CD4-positive, alpha-beta T cell treated with Interferon gamma for 1 hour (primary cell): ENCODE measurements around the gene SERPINI1.
A peak's percentile ranks its signal among the peaks of the same experiment; 100 is the strongest.

Experiments used
- DNase-seq: peaks from one replicate; pipeline ENCODE4 v3.0.0-alpha.2; 2020

SERPINI1 gene, protein sequence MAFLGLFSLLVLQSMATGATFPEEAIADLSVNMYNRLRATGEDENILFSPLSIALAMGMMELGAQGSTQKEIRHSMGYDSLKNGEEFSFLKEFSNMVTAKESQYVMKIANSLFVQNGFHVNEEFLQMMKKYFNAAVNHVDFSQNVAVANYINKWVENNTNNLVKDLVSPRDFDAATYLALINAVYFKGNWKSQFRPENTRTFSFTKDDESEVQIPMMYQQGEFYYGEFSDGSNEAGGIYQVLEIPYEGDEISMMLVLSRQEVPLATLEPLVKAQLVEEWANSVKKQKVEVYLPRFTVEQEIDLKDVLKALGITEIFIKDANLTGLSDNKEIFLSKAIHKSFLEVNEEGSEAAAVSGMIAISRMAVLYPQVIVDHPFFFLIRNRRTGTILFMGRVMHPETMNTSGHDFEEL

GRCh38 chr3:167735233-167736138, at the start of gene SERPINI1:
Gene SERPINI1 (plus strand): TSS chr3:167735721. CDS start chr3:167789129, 53,408 bp downstream.
- DNase-seq, result peak; percentile 75

- DNase-seq, result no peak
Measured at GRCh38 chr3:167691366-167691765, 44.2 kb upstream of the SERPINI1 start.

- DNase-seq, result no peak
Measured at GRCh38 chr3:167694121-167694520, 41.4 kb upstream of the SERPINI1 start.

GRCh38 chr3:167700046-167700445, 35.5 kb upstream of the SERPINI1 start:
- no peak for DNase-seq

DNA sequence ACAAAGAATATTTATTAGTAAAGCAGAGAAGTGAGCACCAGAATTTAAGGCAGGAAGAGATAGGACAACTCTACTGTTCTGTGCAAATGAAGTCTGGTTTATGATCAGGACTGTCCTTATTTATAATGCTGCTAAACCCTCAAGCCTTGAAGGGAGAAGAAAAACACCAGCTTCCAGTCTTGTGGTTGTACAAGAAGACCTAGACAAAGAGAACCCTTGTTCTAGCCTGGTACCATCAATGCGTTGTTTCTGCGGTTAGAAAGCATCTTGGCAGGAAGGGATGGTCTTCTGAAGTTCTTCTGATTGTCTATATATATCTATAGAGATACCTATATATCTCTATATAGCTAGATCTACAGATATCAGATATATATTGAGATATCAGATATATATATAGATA, 34.6 kb upstream of the SERPINI1 start:
- no peak for DNase-seq

- no peak for DNase-seq
Measured at GRCh38 chr3:167705840-167706239, 29.7 kb upstream of the SERPINI1 start.

DNA sequence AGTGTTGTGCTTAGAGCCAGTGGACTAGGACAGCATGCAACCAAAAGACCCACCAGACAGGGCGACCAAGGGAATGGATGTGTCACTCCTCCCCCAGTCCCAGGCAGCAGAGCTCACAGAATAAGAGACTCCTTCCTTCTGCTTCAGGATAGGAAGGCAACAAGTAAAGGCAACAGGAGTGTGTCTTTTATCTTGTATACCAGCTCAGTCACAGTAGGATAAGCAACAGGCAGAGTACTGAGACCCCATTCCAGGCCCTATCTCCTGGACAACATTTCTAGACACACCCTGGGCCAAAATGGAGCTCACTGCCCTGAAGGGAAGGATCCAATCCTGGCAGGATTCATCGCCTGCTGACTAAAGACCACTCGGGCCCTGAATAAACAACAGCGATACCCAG, 25.8 kb upstream of the SERPINI1 start:
- DNase-seq, result no peak

GRCh38 chr3:167710552-167710951, 25.0 kb upstream of the SERPINI1 start:
- DNase-seq, result no peak

GRCh38 chr3:167711439-167711838, 24.1 kb upstream of the SERPINI1 start:
- no peak for DNase-seq

DNA sequence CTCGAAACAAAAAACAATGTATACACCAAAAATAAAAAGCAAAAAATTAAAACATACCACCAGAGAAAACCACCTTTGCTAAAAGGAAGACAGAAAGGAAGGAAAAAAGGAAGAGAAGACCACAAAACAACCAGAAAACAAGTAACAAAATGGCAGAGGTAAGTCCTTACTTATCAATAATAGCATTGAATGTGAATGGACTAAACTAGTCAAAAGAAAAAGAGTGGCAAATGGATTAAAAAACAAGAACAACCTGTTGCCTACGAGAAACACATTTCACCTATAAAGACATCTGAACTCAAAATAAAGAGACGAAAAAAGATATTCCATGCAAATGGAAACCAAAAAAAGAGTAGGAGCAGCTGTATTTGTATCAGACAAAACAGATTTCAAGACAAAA, 23.1 kb upstream of the SERPINI1 start:
- DNase-seq, result no peak

DNA sequence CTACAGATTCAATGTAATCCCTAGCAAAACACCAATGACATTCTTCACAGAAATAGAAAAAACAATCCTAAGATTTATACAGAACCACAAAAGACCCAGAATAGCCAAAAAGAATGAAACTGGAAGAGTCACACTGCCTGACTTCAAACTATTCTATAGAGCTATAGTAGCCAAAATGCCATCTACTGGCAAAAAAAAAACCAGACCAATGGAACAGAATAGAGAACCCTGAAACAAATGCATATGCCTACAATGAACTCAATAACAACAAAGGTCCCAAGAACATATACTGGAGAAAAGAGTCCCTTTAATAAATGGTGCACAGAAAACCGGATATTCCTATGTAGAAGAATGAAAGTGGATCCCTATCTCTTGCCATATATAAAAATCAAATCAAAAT, 20.6 kb upstream of the SERPINI1 start:
- DNase-seq, result no peak

GRCh38 chr3:167716920-167717319, 18.6 kb upstream of the SERPINI1 start:
- no peak for DNase-seq

DNA sequence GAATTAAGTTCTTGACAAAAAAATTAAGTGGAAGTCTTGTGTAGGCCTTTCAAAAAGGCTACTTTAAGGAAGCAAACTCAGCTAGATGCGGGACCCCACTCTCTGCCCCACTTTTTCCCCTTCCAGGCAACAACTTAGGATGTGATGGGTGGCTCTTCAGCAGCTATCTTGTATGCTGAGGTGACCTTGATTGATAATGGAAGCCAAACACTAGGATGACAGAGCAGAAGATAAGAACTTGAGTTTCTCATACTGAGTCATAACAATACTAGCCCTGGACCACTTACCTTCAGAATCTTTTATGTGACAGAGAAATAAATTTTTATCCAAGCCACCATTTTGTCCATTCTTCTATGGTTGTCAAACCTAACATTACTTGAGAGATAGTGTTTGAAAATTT, 16.9 kb upstream of the SERPINI1 start:
- DNase-seq, result no peak

DNA sequence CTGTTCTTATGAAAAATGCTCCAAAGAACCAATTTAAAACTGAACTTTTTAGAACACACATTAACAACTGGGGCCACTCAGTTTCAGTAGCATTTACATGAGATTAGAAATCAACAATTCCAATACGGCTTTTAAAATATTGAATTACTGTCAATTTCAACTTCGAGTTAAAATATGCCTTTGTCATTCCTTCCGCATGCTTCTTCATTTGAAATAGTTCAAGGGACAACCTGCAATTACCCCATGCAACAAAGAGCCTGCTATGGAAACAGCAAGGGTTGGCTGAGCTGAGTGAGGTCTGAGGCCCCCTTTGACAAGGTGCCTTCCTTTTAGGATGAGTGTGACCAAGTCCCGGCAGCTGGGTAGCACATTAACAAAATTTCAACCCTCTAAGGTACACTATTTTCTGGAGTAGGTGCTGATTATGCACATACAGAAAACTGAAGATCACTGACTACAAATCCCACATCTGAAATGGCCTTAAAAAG, 12.5 kb upstream of the SERPINI1 start:
- DNase-seq, result no peak

- no peak for DNase-seq
Measured at GRCh38 chr3:167723872-167724271, 11.6 kb upstream of the SERPINI1 start.

DNA sequence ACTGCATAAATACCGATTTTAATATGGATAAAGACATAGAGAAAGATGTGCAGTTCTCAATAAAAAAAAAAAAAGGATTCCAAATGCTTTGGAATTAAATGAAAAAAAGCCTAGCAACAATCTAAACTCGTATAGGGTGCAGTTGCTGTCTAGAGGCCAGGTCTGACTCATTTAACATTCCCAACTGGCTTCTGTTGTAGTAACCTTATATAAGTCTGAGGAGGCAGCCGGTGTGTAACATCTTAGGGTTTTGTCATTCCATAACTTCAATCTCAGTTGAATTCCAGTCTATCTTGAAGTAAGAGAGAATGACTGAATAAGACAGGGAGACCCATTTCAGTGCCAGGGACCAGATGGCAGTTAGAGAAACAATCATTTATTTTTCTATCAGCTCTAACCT, 7.3 kb upstream of the SERPINI1 start:
- no peak for DNase-seq

GRCh38 chr3:167728632-167729323, 6.7 kb upstream of the SERPINI1 start:
- DNase-seq, result no peak

- DNase-seq, result no peak
Measured at GRCh38 chr3:167729591-167729990, 5.9 kb upstream of the SERPINI1 start.

- no peak for DNase-seq
Measured at GRCh38 chr3:167731393-167731792, 4.1 kb upstream of the SERPINI1 start.

GRCh38 chr3:167732313-167733065, 3.0 kb upstream of the SERPINI1 start:
- no peak for DNase-seq

- no peak for DNase-seq
Measured at GRCh38 chr3:167733961-167734497, 1.5 kb upstream of the SERPINI1 start.
